Esophagus mucosa (tissue), 1 donor: ENCODE measurements around the gene RPL29. TPM values are rescaled to one million over a fixed set of nuclear protein-coding genes. Genes with fewer than 3 reads are reported as not detected.

ENCODE experiments used
- ATAC-seq: fragments of 200-7000 bp; cut with Tn5 transposase; one replicate; pipeline ENCODE4 v1.9.1; 2020
- total RNA-seq: library from RNA; stranded (reverse); gene quantifications from one replicate; pipeline ENCODE4 v1.2.4, GENCODE V29; 2023
- donor health status: DM: yes; HTN: yes; CAD: no.

Gene RPL29
- total RNA-seq, 1 donor from 2014 or later, result 1,513 TPM

DNA sequence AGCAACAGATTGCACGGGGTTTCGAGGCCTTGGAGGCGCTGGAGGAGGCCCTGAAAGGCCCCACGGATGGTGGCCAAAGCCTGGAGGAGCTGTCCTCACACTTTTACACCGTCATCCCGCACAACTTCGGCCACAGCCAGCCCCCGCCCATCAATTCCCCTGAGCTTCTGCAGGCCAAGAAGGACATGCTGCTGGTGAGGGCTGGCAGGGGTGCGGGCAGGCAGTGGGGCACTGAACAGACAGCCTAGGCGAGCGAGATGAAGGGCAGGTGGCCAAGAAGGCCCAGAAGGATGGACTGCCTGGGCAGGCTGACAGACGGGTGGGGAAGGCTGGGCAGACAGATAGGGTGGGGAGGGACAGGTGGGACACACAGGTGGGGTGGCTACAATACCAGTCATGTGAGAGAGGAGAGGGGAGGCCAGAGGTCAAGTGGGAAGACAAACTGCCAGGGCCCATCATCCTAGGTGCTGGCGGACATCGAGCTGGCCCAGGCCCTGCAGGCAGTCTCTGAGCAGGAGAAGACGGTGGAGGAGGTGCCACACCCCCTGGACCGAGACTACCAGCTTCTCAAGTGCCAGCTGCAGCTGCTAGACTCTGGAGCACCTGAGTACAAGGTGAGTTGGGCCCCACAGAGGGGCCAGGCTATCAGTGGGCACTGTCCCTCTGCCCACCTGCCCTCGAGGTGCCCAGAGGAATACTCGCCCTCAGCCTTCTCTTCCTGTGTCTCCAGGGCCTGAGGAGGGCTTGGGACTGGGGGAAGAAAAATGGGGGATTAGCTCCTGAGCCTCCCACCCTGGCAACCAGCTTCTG, 50.5 kb downstream of the RPL29 start:
- no peak for ATAC-seq

DNA sequence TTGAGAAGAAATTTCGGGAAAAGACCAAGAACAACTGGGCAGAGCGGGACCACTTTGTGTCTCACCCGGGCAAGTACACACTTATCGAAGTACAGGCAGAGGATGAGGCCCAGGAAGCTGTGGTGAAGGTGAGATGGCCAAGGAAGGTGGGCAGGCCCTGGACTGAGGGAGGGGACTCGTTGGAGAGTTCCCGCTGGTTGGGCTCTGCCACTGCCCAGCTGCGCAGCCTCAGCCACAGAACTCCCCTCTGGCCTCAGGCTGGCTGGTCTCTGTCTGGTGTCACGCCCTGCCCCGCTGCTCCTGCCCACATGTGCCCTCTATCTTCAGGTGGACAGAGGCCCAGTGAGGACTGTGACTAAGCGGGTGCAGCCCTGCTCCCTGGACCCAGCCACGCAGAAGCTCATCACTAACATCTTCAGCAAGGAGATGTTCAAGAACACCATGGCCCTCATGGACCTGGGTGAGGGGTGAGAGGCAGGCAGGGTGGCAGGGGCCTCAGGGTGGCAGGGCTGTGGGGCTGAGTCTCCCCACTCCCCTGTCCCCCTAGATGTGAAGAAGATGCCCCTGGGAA, 51.2 kb downstream of the RPL29 start:
- ATAC-seq, result no peak

Other genes starting within 250 kb of the RPL29 start
- not detected for gene IQCF6, start 216.7 kb downstream of the RPL29 start, total RNA-seq
- not detected for gene IQCF2, start 134.3 kb downstream of the RPL29 start, total RNA-seq
- not detected for gene IQCF5, start 120.3 kb downstream of the RPL29 start, total RNA-seq
- not detected for gene IQCF1, start 92.5 kb downstream of the RPL29 start, total RNA-seq
- gene RRP9, start 54.0 kb downstream of the RPL29 start, total RNA-seq, result 18.6 TPM
- 5.7 TPM for gene PARP3, start 53.5 kb downstream of the RPL29 start, total RNA-seq
- not detected for gene GPR62, start 40.5 kb downstream of the RPL29 start, total RNA-seq
- 11.5 TPM for gene PCBP4, start 28.4 kb downstream of the RPL29 start, total RNA-seq
- gene ABHD14B, start 21.8 kb downstream of the RPL29 start, total RNA-seq, result 39.6 TPM
- gene ABHD14A, start 20.8 kb downstream of the RPL29 start, total RNA-seq, result 4.5 TPM
- 27.4 TPM for gene ACY1, start 12.4 kb downstream of the RPL29 start, total RNA-seq
- gene DUSP7, start 60.7 kb upstream of the RPL29 start, total RNA-seq, result 62.6 TPM
- 8.4 TPM for gene POC1A, start 158.5 kb upstream of the RPL29 start, total RNA-seq
- 45.2 TPM for gene ALAS1, start 202.3 kb upstream of the RPL29 start, total RNA-seq
- gene TLR9, start 229.8 kb upstream of the RPL29 start, total RNA-seq, result 0.04 TPM
- 37.4 TPM for gene TWF2, start 243.3 kb upstream of the RPL29 start, total RNA-seq
- 9.5 TPM for gene PPM1M, start 249.9 kb upstream of the RPL29 start, total RNA-seq